ENCODE data around the gene SERGEF.

- TF ChIP-seq POLR2AphosphoS2 (conservative IDR thresholded peaks at IDR 0.05; ENCODE audit: low read length) (no peak), MAFK (IDR thresholded peaks at IDR 0.05; ENCODE audit: partially characterized antibody) (no peak), CTCF (IDR thresholded peaks at IDR 0.05) (no peak), PHF8 (IDR thresholded peaks at IDR 0.05; ENCODE audit: borderline replicate concordance, low read depth) (no peak), HMGXB4 (CRISPR knock-in tag; IDR thresholded peaks at IDR 0.05; ENCODE audit: borderline replicate concordance) (no peak), NR3C1 (IDR thresholded peaks at IDR 0.05) (no peak), SMC3 (IDR thresholded peaks at IDR 0.05) (no peak), MAX (IDR thresholded peaks at IDR 0.05) (no peak)
Measured at GRCh38 chr11:17775035-17775348, 237.9 kb downstream of the SERGEF start.

All from A549 (cell line).